ENCODE data around the gene CKLF. TPM values are rescaled to one million over a fixed set of nuclear protein-coding genes. Genes with fewer than 3 reads are reported as not detected.
A peak's percentile ranks its signal among the peaks of the same experiment; 100 is the strongest.

CKLF gene
- total RNA-seq, 1 donor from 2014 or later = 25.4 TPM

- DNase-seq (ENCODE audit: low read depth) = peak; percentile 99
These were observed 35.4 kb upstream of the CKLF start for GRCh38 chr16:66516808-66517585.

GRCh38 chr16:66517586-66518263, 34.7 kb upstream of the CKLF start:
- no peak for DNase-seq (ENCODE audit: low read depth)

- no peak for DNase-seq (ENCODE audit: low read depth)
These were observed 32.6 kb upstream of the CKLF start for GRCh38 chr16:66519482-66520373.

GRCh38 chr16:66520406-66521170, 31.8 kb upstream of the CKLF start:
- DNase-seq (ENCODE audit: low read depth) = no peak

- no peak for DNase-seq (ENCODE audit: low read depth)
These were observed 31.1 kb upstream of the CKLF start for GRCh38 chr16:66521252-66521713.

GRCh38 chr16:66521951-66522771, 30.2 kb upstream of the CKLF start:
- DNase-seq (ENCODE audit: low read depth) = peak; percentile 93

- DNase-seq (ENCODE audit: low read depth) = no peak
These were observed 29.4 kb upstream of the CKLF start for GRCh38 chr16:66522816-66523590.

- DNase-seq (ENCODE audit: low read depth) = peak; percentile 28
These were observed 28.5 kb upstream of the CKLF start for GRCh38 chr16:66523861-66524354.

GRCh38 chr16:66524601-66525164, 27.7 kb upstream of the CKLF start:
- DNase-seq (ENCODE audit: low read depth) = no peak

- peak; percentile 23 for DNase-seq (ENCODE audit: low read depth)
These were observed 26.8 kb upstream of the CKLF start for GRCh38 chr16:66525396-66526180.

- DNase-seq (ENCODE audit: low read depth) = no peak
These were observed 24.1 kb upstream of the CKLF start for GRCh38 chr16:66528294-66528693.

- DNase-seq (ENCODE audit: low read depth) = no peak
These were observed 22.9 kb upstream of the CKLF start for GRCh38 chr16:66529475-66529874.

GRCh38 chr16:66534376-66534799, 18.0 kb upstream of the CKLF start:
- peak; percentile 87 for DNase-seq (ENCODE audit: low read depth)

- DNase-seq (ENCODE audit: low read depth) = no peak
These were observed 15.9 kb upstream of the CKLF start for GRCh38 chr16:66536525-66536924.

GRCh38 chr16:66537236-66537635, 15.1 kb upstream of the CKLF start:
- DNase-seq (ENCODE audit: low read depth) = no peak

- peak; percentile 28 for DNase-seq (ENCODE audit: low read depth)
These were observed 13.5 kb upstream of the CKLF start for GRCh38 chr16:66538910-66539309.

GRCh38 chr16:66539623-66540469, 12.5 kb upstream of the CKLF start:
- peak; percentile 19 for DNase-seq (ENCODE audit: low read depth)

Data from myocyte (in vitro differentiated cells).